ENCODE measurements around the gene ANXA1.
"Not testable (repeated sequence)": the region's sequence is repeated elsewhere in the genome, so short reads cannot be mapped to it uniquely, and the experiment has no call there.

The ANXA1 gene

DNA sequence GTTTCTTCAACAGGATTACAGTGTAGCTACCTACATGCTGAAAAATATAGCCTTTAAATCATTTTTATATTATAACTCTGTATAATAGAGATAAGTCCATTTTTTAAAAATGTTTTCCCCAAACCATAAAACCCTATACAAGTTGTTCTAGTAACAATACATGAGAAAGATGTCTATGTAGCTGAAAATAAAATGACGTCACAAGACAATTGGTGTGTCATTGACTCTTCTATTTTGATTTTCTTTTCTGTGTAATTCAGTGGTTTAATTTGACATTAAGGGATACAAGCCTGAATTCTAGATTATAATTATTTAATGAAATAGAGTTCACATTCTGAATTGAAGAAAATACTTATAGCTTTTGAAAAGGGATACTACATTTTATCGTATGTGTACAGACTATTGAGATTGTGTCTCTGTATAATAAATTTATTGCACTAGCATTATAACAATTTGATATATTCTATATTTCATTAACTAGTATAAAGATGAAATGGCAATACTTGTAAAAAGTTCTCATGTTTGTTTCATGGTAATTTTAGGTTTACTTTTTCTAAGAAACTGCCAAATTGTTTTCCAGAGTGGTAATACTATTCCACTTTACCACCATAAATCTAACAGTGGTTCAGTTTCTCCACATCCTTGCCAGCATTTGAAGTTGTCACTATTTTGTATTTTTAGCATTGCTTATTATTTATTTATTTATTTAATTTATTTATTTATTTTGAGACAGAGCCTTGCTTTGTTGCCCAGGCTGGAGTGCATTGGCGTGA, 18.7 kb downstream of the ANXA1 start:
- no peak for DNase-seq

DNA sequence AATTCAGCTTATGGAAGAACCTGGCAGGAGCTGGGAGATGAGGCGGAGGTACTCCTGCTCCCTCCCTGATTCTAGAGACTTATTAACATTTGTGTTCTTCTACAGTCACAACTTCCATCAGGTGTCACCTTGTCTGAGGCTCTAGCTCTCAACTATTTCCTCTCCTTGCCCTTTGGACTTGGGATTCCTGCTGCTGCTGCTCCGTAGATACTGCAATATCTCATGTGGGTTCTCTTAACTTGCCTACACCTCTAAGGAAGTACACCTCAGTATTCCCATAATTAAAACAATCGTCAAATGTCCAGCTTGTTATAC, 21.2 kb downstream of the ANXA1 start:
- DNase-seq = no peak

DNA sequence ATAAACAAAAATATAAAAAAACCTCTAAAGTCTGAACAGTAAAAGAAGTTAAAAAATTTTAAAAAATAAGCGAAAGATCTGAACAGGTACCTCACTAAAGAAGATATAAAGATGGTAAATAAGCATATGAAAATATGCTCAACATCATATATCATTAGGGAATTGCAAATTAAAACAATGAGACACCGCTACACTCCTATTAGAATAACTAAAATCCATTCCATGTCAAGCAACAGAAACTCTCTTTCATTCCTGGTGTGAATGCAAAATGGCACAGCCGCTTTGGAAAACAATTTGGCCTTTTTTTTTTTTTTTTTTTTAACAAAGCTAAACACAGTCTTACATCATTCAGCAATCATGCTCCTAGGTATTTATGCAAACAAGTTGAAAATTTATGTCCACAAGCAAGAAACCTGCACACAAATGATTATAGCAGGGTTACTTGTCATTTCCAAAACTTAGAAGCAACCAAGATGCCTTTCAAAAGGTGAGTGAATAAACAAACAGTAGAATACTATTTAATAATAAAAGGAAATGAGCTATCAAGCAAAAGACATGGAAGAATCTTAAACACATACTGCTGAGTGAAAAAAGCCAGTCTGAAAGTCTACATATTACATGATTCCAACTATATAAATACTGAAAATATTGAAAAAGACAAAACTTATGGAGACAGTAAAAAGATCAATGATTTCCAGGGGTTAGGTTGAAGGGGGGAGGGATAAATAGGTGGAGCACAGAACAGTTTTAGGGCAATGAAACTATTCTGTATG, 22.1 kb downstream of the ANXA1 start:
- DNase-seq = no peak

DNA sequence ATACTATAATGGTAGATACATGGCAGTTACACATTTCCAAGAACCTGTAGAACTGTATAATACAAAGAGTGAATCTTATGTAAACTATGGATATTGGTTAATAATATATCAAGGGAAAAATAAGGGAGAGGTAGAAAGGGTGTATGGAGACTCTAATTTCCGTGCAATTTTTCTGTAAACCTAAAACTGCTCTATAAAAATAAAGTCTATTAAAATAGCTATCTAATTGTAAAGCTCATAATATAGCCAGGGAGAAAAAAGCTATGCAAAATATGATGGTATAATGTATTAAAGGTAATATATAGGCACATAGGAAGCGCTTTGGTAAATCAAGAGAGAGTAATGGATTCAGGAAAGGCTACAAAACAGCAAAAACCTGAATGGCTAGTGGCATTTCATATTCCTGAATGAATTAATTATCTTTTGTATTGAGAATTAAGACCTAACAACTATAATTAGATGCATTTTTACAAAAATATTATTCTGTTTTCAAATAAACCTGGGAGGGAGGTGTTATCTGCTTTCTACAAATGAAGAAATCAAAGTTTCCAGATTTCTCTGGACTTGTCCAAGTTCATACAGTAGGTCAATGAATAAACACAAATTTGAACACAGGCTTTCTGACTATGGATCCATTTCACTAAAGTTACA, 22.8 kb downstream of the ANXA1 start:
- DNase-seq = no peak

DNA sequence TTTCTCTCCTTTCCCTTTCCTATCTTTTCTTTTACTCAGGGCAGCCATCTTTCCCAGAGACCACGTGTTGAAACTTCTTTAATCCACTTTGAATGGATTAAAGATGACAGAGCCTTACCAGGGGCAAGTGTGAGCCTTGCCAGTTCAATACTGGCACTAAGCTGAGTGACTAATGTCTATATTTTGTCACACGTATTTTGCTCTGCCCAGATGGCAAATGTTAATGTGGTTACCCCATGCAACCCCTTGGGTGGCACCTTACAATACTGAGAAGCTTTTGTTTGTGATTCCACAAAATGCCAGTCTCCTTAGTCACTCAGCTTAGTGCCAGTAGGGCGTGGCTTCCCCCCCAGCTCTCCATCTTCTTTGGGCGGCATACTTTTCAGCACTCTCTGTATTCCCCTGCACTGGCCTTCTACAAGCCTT, 24.8 kb downstream of the ANXA1 start:
- no peak for DNase-seq

DNA sequence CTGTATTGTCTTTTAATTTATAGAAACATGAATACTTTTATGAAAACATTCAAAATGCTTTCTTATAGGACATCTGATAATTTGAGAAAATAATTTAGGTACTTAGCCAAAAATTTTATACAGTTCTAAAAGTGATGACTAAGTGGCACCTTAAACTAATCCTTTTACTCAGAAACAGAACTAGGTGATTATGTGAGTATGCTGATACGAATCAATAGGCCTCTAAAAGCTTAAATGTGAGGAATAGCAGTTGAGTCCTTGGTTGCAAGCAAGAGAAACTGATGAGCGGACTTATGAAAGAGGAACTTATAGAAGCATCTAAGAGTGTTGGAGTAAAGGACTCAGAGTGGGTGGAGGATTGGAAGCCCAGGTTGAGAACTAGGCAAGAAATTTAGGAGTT, 26.4 kb downstream of the ANXA1 start:
- DNase-seq = no peak

DNA sequence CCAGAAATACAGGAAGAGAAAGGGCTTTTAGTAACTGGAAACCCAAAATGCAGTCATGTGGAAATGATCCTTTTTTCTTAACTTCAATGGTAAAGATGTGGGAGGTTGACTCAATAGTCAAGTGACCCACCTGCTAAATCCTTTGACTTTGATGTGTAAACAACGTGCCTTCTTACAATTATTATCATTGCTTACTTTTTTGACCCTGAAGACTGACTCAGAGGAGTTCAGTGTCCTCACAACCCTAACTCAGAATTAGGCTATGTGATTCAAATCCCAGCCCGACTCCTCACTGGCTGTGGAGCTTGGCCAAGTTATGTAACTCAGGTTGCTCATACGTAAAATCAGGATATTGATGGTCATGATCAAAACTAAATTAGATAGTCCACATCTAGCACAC, 27.9 kb downstream of the ANXA1 start:
- DNase-seq = no peak

DNA sequence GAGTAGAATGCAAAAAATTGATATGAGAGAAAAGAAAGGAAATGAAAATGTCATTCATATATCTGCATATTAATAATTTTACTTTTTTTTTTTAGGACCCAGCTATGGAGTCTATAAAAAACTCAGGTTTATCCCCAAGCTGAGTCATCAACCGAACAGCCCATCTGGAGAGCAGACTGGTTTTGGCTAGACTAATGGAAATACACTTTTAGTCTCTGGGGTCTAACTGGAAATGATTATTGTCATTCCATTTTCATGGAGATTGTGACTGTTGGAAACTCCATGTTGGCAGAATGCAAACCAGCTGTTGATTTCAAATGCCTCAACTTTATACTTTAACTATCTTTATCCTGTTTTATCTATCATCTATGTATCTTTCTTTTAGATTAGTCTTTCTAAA, 28.7 kb downstream of the ANXA1 start:
- no peak for DNase-seq

DNA sequence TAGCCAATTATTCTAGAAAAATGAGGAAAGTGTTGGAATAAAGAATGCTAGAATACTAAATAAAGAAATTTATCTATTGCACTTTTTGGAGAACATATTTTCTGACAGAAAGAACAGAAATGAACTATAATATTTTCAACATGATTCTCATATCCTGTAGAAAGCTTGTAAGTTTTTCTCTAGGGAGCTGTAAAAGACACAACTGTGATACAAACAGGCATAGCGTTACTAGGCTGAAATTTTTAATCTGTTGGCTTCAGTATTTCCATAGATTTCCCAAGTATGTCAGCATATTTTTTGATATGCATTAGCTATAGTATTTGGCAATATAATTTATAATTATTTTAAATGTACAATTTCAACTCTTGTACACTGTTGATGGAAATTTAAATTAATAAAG, 31.3 kb downstream of the ANXA1 start:
- DNase-seq = no peak

DNA sequence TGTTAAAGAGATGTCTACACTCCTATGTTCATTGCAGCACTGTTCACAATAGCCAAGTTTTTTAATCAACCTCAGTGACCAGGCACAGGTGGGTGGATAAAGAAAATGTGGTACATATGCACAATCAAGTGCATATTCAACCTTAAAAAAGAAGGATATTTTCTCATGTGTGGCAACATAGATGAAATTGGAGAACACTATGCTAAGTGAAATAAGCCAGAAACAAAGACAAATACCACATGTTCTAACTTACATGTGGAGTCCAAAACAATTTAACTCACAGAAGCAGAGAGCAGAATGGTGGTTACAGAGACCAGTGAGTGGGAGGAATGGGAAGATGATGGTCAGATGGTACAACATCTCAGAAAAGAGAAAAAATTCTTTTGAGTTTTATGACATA, 31.8 kb downstream of the ANXA1 start:
- no peak for DNase-seq

DNA sequence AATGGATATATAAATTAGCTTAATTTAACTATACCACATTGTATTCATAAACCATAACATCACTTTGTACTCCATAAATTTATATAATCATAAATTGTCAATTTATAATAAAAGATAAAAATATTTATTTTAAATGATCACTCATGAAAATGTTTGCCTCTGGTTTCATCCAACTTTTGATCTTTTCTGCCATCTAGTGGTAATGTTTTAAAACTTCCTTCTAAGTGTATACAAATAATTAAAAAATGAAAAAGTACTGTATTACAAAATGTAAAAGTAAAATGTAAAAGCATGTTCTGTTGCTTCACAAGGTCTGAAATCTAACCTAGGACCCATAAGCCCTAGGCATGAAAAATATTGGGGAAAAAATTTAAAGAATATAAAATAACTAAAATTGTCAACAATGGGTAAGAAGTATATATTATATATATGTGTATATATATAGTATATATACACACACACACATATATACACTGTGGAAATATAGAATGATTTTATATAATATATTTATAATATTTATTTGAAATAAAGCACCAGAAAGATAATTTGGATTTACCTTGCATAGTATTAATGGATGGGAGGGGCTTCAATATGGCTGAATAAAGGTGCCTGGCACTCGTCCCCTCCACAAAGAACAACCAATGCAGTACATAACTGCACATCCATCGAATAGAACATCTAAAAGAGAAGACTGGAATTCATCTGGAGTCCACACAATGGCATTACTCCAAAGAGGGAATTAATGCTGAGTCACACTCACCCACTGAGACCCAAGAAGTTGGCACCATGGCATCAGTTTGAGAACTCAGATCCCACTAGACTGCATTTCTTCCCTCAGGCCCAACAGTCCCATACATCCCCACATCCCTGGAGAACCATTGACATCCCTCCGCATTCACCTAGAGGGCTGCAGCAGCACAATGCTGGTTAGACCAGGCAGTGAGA, 32.5 kb downstream of the ANXA1 start:
- DNase-seq = peak in 1 of 5 donors; percentile 34

DNA sequence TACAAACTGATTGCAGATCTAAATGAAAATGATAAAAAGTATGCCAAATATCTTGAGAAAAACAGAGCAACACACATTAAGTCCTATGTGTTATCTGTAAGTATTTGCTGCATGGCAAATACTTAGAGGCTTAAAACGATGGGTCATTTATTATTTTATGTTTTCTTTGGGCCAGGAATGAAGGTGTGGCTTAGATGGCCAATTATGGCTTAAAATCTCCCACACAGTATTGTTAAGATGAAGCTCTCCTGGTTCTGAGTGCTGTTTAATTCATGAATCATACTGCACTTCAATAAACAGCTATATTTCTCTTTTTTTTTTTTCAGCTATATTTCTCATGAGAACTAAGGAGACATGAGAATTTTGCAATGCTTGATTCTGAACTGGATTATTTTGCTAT, 39.4 kb downstream of the ANXA1 start:
- not testable (repeated sequence) for DNase-seq

DNA sequence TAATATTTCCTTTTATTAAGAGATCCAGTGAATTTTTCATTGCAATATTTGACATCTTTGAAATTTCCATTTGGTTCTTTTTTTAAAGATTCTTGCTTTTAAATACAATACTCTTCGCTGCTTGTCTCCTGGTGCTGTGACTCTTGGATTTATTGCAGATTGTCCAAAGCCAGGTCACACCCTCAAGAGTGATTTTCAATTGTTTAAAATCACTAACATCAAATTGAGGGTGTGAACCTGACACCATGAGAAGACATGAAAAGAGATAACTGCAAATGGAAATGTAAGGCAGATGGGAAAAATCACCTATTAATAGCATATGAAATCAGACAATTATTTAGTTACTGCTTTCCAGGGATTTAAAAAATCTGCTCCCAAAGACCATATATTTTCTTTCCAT, 42.6 kb downstream of the ANXA1 start:
- no peak for DNase-seq

DNA sequence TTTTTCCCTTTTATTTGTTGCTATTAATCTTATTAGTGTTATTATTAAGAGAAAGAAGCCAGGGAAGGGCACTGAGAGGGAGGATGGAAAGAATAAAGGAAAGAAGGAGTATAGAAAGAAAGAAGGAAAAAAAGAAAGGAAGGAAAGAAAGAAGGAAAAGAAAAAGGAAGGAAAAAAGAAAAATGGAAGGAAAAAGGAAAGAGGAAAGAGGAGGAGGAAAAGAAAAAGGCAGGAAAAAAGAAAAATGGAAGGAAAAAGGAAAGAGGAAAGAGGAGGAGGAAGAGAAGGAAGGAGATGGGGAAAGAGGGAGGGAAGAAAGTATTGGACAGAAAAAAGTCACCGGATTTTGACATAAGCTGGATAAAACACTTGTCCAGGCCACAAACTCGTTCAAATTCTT, 47.8 kb downstream of the ANXA1 start:
- DNase-seq = no peak

DNA sequence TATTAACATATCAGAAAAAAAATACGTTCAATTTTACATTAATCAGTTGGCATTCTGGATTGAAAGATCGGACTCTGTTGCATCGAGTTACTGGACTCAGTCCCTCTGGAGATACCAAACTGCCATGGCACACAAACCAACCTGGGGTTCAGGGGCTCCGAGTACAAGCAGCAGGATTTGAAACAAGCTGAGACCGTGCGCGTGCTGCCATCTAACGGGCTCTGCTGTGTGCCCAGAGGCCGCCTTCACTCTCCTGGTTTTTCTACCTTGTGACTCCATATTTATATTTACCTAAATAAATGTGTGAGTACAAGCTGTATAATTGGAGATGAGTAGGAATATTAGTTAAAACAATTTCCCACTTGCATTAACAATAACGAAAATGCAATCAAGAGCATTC, 48.2 kb downstream of the ANXA1 start:
- no peak for DNase-seq

DNA sequence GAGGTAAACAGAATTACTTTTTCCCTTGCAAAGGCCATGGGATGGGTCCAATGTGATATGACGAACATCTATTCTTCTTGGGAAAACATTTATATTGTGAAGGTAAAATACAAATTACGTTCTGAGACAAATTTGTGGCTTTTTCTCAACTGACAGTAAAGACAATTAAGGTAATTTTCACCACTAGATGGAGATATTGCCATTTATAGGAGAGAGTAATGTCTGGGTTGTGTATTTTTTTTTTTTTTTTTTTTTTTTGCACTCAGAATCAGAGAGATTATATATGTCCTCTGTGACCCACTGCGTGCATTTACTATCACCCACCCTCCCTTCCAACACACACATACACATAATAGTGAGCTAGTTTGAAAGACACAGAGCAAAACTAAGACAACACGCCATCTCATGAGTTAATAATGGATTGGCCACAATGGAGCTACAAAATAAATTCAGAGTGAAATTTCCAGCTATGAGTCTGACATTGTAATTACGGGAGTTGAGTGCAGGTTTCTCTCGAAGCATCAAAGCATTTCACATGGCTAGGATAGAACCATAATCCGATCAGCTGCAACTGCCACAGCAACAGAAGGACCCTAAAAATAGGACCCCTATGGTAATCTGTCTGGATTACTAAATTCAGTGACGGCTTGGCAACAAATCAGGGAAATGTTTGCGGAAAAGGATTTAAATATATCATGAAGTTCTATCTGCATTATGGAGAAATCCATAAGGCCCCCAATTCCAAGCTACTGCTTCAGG, 49.2 kb downstream of the ANXA1 start:
- peak in 1 of 5 donors; percentile 19 for DNase-seq

DNA sequence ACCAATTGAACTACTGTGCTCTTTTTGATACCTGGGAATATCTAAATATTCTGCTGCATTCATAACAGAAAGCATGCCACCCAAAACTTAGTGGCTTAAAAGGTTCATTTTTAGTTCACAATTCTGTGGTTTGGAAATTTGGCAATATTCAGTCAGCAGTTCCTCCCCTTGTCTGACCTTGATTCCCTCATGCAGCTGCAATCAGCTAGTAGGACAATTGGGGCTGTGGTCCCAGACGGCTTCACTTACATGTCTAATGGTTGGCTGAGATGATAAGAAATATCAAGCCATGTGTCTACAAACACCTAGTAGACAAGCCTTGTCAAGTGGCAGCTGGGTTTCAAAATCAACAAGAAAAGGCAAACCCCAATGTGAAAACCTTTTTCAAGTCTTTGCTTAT, 51.3 kb downstream of the ANXA1 start:
- no peak for DNase-seq

DNA sequence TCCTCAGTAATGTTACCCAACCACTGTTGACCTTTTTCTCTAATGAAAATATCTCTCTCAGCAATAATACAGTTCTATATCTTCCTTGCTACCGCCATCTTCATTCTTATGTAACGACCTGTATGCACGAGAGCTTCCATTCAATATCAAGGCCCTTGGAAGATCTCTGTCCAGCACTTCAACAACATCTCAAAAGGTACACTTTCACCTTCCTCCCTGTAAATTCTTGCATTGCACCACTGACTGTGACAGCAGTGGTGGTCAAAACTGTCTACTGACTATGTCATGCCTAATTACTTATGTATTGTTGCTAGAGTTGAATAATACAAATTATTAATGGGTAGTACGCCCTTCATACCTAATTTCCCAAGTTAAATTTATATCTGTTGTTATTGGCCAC, 53.3 kb downstream of the ANXA1 start:
- no peak for DNase-seq

DNA sequence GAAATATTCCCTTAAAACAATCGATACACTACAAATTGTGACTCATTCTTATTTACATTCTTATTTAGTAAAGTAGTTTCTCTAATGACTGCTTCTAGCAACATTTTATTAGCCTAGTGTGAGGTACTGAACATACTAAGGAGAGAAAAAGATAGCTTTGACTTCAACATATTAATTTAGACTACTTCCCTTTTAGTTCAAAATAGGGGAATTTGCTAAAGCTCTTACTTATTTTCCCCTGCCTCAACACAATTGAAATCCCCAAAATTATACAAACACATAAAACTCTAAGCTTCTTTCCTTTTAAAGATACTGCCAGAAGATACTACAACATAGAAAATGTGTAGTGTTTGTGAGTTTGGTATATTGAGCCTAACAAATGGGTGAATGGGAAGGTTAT, 55.2 kb downstream of the ANXA1 start:
- DNase-seq = no peak

DNA sequence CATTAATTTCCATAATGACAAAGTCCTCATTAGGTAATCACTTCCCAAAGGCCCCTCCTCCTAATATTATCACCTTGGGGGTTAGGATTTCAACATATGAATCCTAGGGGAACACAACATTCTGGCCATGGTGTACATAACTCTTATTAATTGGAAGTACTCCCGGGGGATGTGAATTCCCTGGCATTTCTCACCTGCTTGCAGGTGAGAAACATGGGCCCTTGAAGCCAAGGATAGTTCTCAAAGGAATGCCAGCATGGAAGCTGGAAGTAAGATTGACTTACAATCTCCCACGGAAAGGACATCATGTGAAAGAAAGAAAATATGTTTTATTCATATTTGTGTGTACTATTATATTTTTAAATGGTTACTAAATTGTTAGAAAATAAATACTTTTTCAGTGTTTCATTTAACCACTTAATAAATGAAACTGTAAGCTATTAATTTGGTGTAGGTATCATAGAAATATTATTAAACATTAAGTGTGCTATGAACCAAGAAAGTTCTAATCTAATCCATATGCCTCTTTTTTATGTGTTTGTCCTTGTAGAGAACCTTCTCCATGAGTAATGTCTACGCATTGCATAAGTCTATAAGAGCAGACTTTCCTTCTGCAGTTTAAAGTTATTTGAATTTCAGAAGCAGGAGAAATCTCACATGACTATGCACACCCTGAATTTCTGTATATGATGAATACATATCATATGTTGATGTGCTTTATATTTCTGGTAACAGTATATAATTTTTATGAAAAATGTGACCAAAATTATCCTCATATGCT, 59.4 kb downstream of the ANXA1 start:
- no peak for DNase-seq

DNA sequence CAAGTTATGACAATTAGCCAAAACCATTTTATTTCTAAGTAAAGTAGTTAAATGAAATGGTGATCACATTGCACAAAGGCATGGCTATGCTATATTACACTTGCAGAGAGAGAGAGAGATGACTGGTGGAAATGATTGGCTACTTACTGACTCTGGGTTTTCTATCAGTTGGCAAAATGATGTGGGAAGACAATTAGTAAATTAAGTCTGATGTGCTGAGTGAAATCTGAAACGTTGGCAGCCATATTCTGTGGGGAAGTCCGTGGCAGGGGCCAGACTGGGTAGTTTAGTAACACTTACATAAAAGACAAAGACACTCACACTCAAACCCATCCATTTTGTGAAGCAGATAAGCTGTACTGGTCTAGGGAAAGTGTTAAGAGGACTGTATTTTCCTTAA, 61.6 kb downstream of the ANXA1 start:
- no peak for DNase-seq

All from T-helper 1 cell (primary cell).